GM12892 (cell line): ENCODE results near the gene LAMA3.

Source experiments
- POLR2A ChIP-seq: IDR thresholded peaks from 2 replicates; pipeline ENCODE4 v1.6.1; 2011; ENCODE audit warnings: low read depth, low read length, control low read depth
- POLR2AphosphoS5 ChIP-seq: IDR thresholded peaks from 2 replicates; pipeline ENCODE4 v1.6.1; 2011; ENCODE audit warnings: low read depth, low read length, control low read depth
- TAF1 ChIP-seq: IDR thresholded peaks from 2 replicates; pipeline ENCODE4 v1.6.1; 2011; ENCODE audit warnings: low read depth, mild to moderate bottlenecking, control low read depth, low read length, borderline replicate concordance

DNA sequence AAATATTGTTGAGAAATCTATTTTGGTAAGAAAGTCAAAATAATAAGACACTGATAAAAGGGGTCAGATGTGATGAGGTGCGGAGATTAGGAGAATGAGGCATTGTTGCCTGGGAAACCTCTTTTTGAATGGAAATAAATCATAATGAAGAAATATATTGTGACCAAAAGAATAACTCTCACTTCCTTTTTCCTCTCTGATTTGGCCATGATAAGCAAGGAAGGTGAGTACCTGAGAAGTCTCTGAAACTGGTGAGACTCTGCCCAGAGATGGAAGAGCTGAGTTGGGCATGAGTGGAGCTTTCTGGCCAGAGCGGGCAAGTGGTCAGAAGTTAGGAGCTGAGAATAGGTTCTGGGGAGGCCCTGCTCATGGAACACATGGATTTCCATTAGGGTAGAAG, 11.8 kb downstream of the LAMA3 start:
- TF ChIP-seq TAF1 = no peak
- no peak for TF ChIP-seq POLR2A
- TF ChIP-seq POLR2AphosphoS5 = no peak
